GM12891 (cell line): Measurements from ENCODE around the gene EFEMP1.

ENCODE experiments used
- POLR2A ChIP-seq: IDR thresholded peaks from 2 replicates; pipeline ENCODE4 v1.6.1; 2011; ENCODE audit warnings: low read depth, low read length, control low read depth
- POLR2AphosphoS5 ChIP-seq: IDR thresholded peaks from 2 replicates; pipeline ENCODE4 v1.6.1; 2011; ENCODE audit warnings: low read depth, low read length, control low read depth
- POU2F2 ChIP-seq: IDR thresholded peaks from 2 replicates; pipeline ENCODE4 v1.6.1; 2011; ENCODE audit warnings: low read depth, mild to moderate bottlenecking, control low read depth, low read length, moderate library complexity
- SPI1 ChIP-seq: IDR thresholded peaks from 2 replicates; pipeline ENCODE4 v1.6.1; 2011; ENCODE audit warnings: low read depth, low read length, control low read depth
- TAF1 ChIP-seq: IDR thresholded peaks from 2 replicates; pipeline ENCODE4 v1.6.1; 2011; ENCODE audit warnings: low read depth, low read length, control low read depth

DNA sequence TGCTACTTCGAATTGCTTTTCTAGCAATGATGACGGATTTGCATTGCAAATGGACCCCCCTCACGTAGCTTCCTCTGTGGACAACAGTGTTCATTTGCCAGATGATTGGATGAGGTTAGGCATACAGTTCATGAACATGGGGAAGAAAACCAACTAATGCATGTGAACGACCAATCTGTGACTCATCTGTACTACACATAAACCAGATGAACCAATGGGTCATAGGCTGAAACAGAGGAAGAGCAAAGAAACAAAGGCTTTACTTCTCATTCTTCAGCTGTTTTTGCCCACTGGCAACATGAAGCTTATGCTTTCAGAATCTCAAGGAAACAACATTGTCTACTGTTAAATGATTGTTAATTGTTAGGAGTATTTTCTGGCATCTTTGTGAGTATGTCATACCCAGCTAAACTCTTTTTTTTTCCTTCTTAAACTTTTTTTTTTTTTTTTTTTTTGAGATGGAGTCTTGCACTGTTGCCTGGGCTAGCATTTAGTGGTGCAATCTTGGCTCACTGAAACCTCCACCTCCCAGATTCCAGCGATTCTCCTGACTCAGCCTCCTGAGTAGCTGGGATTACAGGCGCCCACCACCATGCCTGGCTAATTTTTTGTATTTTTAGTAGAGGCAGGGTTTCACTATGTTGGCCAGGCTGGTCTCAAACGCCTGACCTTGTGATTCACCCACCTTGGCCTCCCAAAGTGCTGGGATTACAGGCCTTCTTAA, 35.5 kb downstream of the EFEMP1 start:
- TF ChIP-seq POLR2AphosphoS5 (no peak), POLR2A (no peak), POU2F2 (no peak), SPI1 (no peak), TAF1 (no peak)
